GM12873 (cell line): ENCODE data around the gene UBQLN4.

Experiments
- CTCF ChIP-seq: IDR thresholded peaks from 2 replicates; pipeline ENCODE4 v1.5.1; 2012; ENCODE audit warnings: low read depth, mild to moderate bottlenecking, moderate library complexity, low read length, control low read depth; ENCODE audit not compliant: insufficient read depth; ENCODE audit errors: missing control alignments

UBQLN4 gene

GRCh38 chr1:156020293-156021092 is 33.1 kb downstream of the UBQLN4 start, which contains the start of gene SSR2:
TSS of gene SSR2 (minus strand) at chr1:156020951. CDS start at chr1:156020167, 784 bp downstream.
- no peak for TF ChIP-seq CTCF

- no peak for TF ChIP-seq CTCF
Observed at GRCh38 chr1:156019946-156020292, 33.7 kb downstream of the UBQLN4 start.

GRCh38 chr1:156014829-156015228 is 38.8 kb downstream of the UBQLN4 start:
- no peak for TF ChIP-seq CTCF

- TF ChIP-seq CTCF: peak; percentile 6
Observed at GRCh38 chr1:156012051-156012817, 41.4 kb downstream of the UBQLN4 start.

GRCh38 chr1:156009404-156009803 is 44.2 kb downstream of the UBQLN4 start:
- no peak for TF ChIP-seq CTCF

- TF ChIP-seq CTCF: no peak
Observed at GRCh38 chr1:156006666-156007376, 46.8 kb downstream of the UBQLN4 start.
